ENCODE data around the gene TBC1D32.

GRCh38 chr6:121285041-121285440 is 49.2 kb downstream of the TBC1D32 start:
- TF ChIP-seq CTCF (IDR thresholded peaks at IDR 0.05; ENCODE audit: insufficient read depth, low read depth, low read length) (no peak), EZH2 (IDR thresholded peaks at IDR 0.05; ENCODE audit: insufficient read depth, low read length) (no peak)

All from astrocyte (in vitro differentiated cells and primary cell).